SK-N-SH (cell line): ENCODE measurements around the gene POMZP3. TPM values are rescaled to one million over a fixed set of nuclear protein-coding genes. Genes with fewer than 3 reads are reported as not detected.
A peak's percentile ranks its signal among the peaks of the same experiment; 100 is the strongest.
"Not testable (repeated sequence)": the region's sequence is repeated elsewhere in the genome, so short reads cannot be mapped to it uniquely, and the experiment has no call there.

ENCODE experiments used
- CTCF ChIA-PET: fragments of 300-600, 350-600 bp; formaldehyde crosslinking; extraction: SDS; loops from one replicate; lab custom pipeline; 2021; lab: Yijun Ruan, JAX
- POLR2A ChIA-PET: fragments of 350-600 bp; sonication (Branson Sonifier 250); formaldehyde crosslinking; extraction: SDS; loops from one replicate; lab custom pipeline; 2020; ENCODE audit warnings: antibody characterized with exemption, inconsistent platforms; lab: Yijun Ruan, JAX
- DNase-seq: peaks from one replicate; pipeline ENCODE4 v3.0.0; 2012
- H2AFZ ChIP-seq: fragments of 200-600 bp; sonication (generic); 2 replicates; pipeline ENCODE4 v1.8.1; 2016; ENCODE audit warnings: antibody characterized with exemption, mild to moderate bottlenecking, low read depth
- H3F3A ChIP-seq: fragments of 200-600 bp; sonication (generic); replicated peaks from 2 replicates; pipeline ENCODE3; 2016; ENCODE audit warnings: antibody characterized with exemption, mild to moderate bottlenecking; ENCODE audit not compliant: insufficient read depth
- H3K27ac ChIP-seq, 2 experiments: fragments of 200-500 bp in 1 of 2; fragments of 200-600 bp in 1 of 2; sonication (Bioruptor generic) in 1 of 2; sonication (generic), shearing (Covaris generic) in 1 of 2; 2 replicates each; pipeline versions ENCODE4 v1.5.1 to v1.6.1; 2014 to 2016; ENCODE audit warnings: low read depth in 2 of 2, inconsistent platforms in 1 of 2, low read length in 1 of 2, mild to moderate bottlenecking in 1 of 2, mixed read lengths in 1 of 2
- H3K27me3 ChIP-seq: fragments of 200-600 bp; sonication (generic), shearing (Covaris generic); 2 replicates; pipeline ENCODE4 v1.6.1; 2016; ENCODE audit warnings: mixed run types; ENCODE audit not compliant: insufficient read depth
- H3K36me3 ChIP-seq, 2 experiments: fragments of 200-500 bp in 1 of 2; fragments of 200-600 bp in 1 of 2; sonication (Bioruptor generic) in 1 of 2; sonication (generic) in 1 of 2; replicated peaks in 1 of 2; 2 replicates each; pipeline versions ENCODE3 to v1.5.1; 2014 to 2016; ENCODE audit warnings: low read length in 1 of 2, mild to moderate bottlenecking in 1 of 2; ENCODE audit not compliant: insufficient read depth in 2 of 2, control insufficient read depth in 1 of 2
- H3K4me1 ChIP-seq, 2 experiments: fragments of 200-500 bp in 1 of 2; fragments of 200-600 bp in 1 of 2; sonication (Bioruptor generic) in 1 of 2; sonication (generic), shearing (Covaris generic) in 1 of 2; 2 replicates each; pipeline versions ENCODE4 v1.5.1 to v1.6.1; 2014 to 2016; ENCODE audit warnings: low read depth in 1 of 2, low read length in 1 of 2, mixed run types in 1 of 2; ENCODE audit not compliant: insufficient read depth in 2 of 2, control insufficient read depth in 1 of 2
- H3K4me2 ChIP-seq: fragments of 200-600 bp; sonication (generic), shearing (Covaris generic); 2 replicates; pipeline ENCODE4 v1.6.1; 2017; ENCODE audit warnings: mixed run types
- H3K4me3 ChIP-seq, 2 experiments: fragments of 200-500 bp in 1 of 2; fragments of 200-600 bp in 1 of 2; sonication (Bioruptor generic) in 1 of 2; sonication (generic), shearing (Covaris generic) in 1 of 2; 2 replicates each; pipeline versions ENCODE4 v1.5.1 to v1.8.1; 2014 to 2016; ENCODE audit warnings: low read depth in 2 of 2, inconsistent platforms in 1 of 2, low read length in 1 of 2, mild to moderate bottlenecking in 1 of 2, mixed read lengths in 1 of 2, moderate library complexity in 1 of 2
- H3K79me2 ChIP-seq: fragments of 200-600 bp; sonication (generic); 2 replicates; pipeline ENCODE4 v1.8.1; 2017; ENCODE audit warnings: mild to moderate bottlenecking; ENCODE audit not compliant: insufficient read depth
- H3K9ac ChIP-seq: fragments of 200-600 bp; sonication (generic); 2 replicates; pipeline ENCODE4 v1.6.1; 2017; ENCODE audit warnings: mixed run types
- H3K9me2 ChIP-seq: fragments of 200-600 bp; sonication (generic); 2 replicates; pipeline ENCODE4 v1.6.1; 2017; ENCODE audit warnings: mixed run types
- H3K9me3 ChIP-seq: fragments of 200-600 bp; sonication (generic); 2 replicates; pipeline ENCODE4 v1.6.1; 2017; ENCODE audit warnings: mixed run types, mild to moderate bottlenecking, moderate library complexity
- H4K20me1 ChIP-seq: fragments of 200-600 bp; sonication (generic); 2 replicates; pipeline ENCODE4 v1.6.1; 2017; ENCODE audit warnings: mild to moderate bottlenecking, mixed run types; ENCODE audit not compliant: insufficient read depth
- NFIC ChIP-seq: IDR thresholded peaks from 2 replicates; pipeline ENCODE4 v1.4.0; 2012; ENCODE audit warnings: borderline replicate concordance
- TCF12 ChIP-seq: IDR thresholded peaks from 2 replicates; pipeline ENCODE4 v1.4.0; 2012
- WGBS: methylation state at CpG from one replicate; pipeline ENCODE4 v1.1.6; 2017; ENCODE audit warnings: low lambda C conversion rate; 5-methylcytosine and 5-hydroxymethylcytosine counted together
- polyA plus RNA-seq, 3 experiments: library from polyadenylated mRNA; depleted of rRNA; stranded (reverse); fragments of >200 nt; gene quantifications; 2 replicates each; pipeline ENCODE4 v1.2.3, GENCODE V29; 2012

The POMZP3 gene
- polyA plus RNA-seq, 1 of the 3 experiments (the other 2 are of a cell fraction), result 11.7 TPM

- H3K27me3 ChIP-seq, DNase-seq, H3K36me3 ChIP-seq, H3K4me1 ChIP-seq, H3K9me3 ChIP-seq, CTCF ChIA-PET, H3K79me2 ChIP-seq, H2AFZ ChIP-seq, H3K9ac ChIP-seq, POLR2A ChIA-PET, H3F3A ChIP-seq, H3K4me2 ChIP-seq, H3K9me2 ChIP-seq, H4K20me1 ChIP-seq, H3K4me3 ChIP-seq: not testable (repeated sequence)
- WGBS, result 7% methylated on average over 5 of the region's 6 CpGs
- H3K27ac ChIP-seq, result peak overlapping the region in 1 of 2 experiments; percentile 63; a peak in 2 of 4 replicates
- TF ChIP-seq NFIC (0 out of 2 replicates have a peak, but pooled peaks have one; percentile 31), TCF12 (peak; percentile 47)
Measured at GRCh38 chr7:76606027-76606426, 21.1 kb downstream of the POMZP3 start.

- H3K27me3 ChIP-seq, H3F3A ChIP-seq, H3K27ac ChIP-seq, H4K20me1 ChIP-seq, H3K4me2 ChIP-seq, H3K4me3 ChIP-seq, H3K36me3 ChIP-seq, H3K9me3 ChIP-seq, H2AFZ ChIP-seq, H3K9me2 ChIP-seq, DNase-seq, CTCF ChIA-PET, POLR2A ChIA-PET, H3K4me1 ChIP-seq, H3K9ac ChIP-seq: not testable (repeated sequence)
- peaks cover 13% of the 10 kb centered on the region; the same call in 1 of the 2 replicates for H3K79me2 ChIP-seq
- WGBS, result 97% methylated on average over 3 of the region's 3 CpGs
Measured at GRCh38 chr7:76600650-76601049, 26.4 kb downstream of the POMZP3 start.

- POLR2A ChIA-PET, H3K9ac ChIP-seq, CTCF ChIA-PET, H3K27me3 ChIP-seq, H3K4me1 ChIP-seq, DNase-seq, H3K9me2 ChIP-seq, H2AFZ ChIP-seq, H3K36me3 ChIP-seq, H3K27ac ChIP-seq, H4K20me1 ChIP-seq, H3K9me3 ChIP-seq, H3F3A ChIP-seq, H3K4me2 ChIP-seq, H3K4me3 ChIP-seq: not testable (repeated sequence)
- 87% methylated on average over 1 of the region's 2 CpGs for WGBS
- peaks cover 13% of the 10 kb centered on the region; the same call in 1 of the 2 replicates for H3K79me2 ChIP-seq
Measured at GRCh38 chr7:76600116-76600482, 27.0 kb downstream of the POMZP3 start.

- H3K9me3 ChIP-seq, H3K27me3 ChIP-seq, H2AFZ ChIP-seq, H3K9ac ChIP-seq, H3K27ac ChIP-seq, H3K36me3 ChIP-seq, H3K4me1 ChIP-seq, H3F3A ChIP-seq, H4K20me1 ChIP-seq, POLR2A ChIA-PET, CTCF ChIA-PET, H3K4me3 ChIP-seq, DNase-seq, H3K9me2 ChIP-seq, H3K4me2 ChIP-seq: not testable (repeated sequence)
- H3K79me2 ChIP-seq, result peaks cover 15% of the 10 kb centered on the region; the same call in 1 of the 2 replicates
Measured at GRCh38 chr7:76598590-76599264, 28.4 kb downstream of the POMZP3 start.

GRCh38 chr7:76597288-76597687, 29.8 kb downstream of the POMZP3 start:
- H3K4me1 ChIP-seq, H3K4me2 ChIP-seq, H3K27ac ChIP-seq, DNase-seq, H3K27me3 ChIP-seq, POLR2A ChIA-PET, H3F3A ChIP-seq, H3K9me2 ChIP-seq, H4K20me1 ChIP-seq, H3K9ac ChIP-seq, H3K9me3 ChIP-seq, H3K36me3 ChIP-seq, CTCF ChIA-PET, H2AFZ ChIP-seq, H3K4me3 ChIP-seq: not testable (repeated sequence)
- 88% methylated on average over 1 of the region's 1 CpG for WGBS
- peaks cover 26% of the 10 kb centered on the region; the same call in 1 of the 2 replicates for H3K79me2 ChIP-seq

GRCh38 chr7:76592694-76593093, 34.4 kb downstream of the POMZP3 start:
- H4K20me1 ChIP-seq, H3K27ac ChIP-seq, POLR2A ChIA-PET, H3K27me3 ChIP-seq, CTCF ChIA-PET, H3K4me2 ChIP-seq, H3K9ac ChIP-seq, H3F3A ChIP-seq, DNase-seq, H3K9me3 ChIP-seq, H3K4me3 ChIP-seq, H3K9me2 ChIP-seq, H3K36me3 ChIP-seq, H2AFZ ChIP-seq: not testable (repeated sequence)
- WGBS, result 100% methylated on average over 2 of the region's 2 CpGs
- Histone ChIP-seq H3K79me2 (peaks cover 43% of the 10 kb centered on the region), H3K4me1 (peaks cover 0 to 11% of the 10 kb centered on the region in 2 experiments; a peak in 1 of 4 replicates)
